ENCODE results near the gene DTWD2.
"Not testable (repeated sequence)": the region's sequence is repeated elsewhere in the genome, so short reads cannot be mapped to it uniquely, and the experiment has no call there.

- TF ChIP-seq CTCF (IDR thresholded peaks at IDR 0.05; ENCODE audit: low read depth, low read length, poor library complexity, severe bottlenecking); EZH2phosphoT487 (IDR thresholded peaks at IDR 0.05; ENCODE audit: borderline replicate concordance, low read length): not testable (repeated sequence)
Observed at GRCh38 chr5:118952306-118952705, 36.0 kb downstream of the DTWD2 start.

Measured in DOHH2 (cell line).